DMS53 treated with DMSO at 0.1 percent for 48 hours (cell line): ENCODE results near the gene STX16.

ENCODE experiments used
- DNase-seq: peaks from one replicate; lab custom pipeline; 2025; ENCODE audit not compliant: unreplicated experiment; lab: John Stamatoyannopoulos, UW

The STX16 gene, protein sequence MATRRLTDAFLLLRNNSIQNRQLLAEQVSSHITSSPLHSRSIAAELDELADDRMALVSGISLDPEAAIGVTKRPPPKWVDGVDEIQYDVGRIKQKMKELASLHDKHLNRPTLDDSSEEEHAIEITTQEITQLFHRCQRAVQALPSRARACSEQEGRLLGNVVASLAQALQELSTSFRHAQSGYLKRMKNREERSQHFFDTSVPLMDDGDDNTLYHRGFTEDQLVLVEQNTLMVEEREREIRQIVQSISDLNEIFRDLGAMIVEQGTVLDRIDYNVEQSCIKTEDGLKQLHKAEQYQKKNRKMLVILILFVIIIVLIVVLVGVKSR

DNA sequence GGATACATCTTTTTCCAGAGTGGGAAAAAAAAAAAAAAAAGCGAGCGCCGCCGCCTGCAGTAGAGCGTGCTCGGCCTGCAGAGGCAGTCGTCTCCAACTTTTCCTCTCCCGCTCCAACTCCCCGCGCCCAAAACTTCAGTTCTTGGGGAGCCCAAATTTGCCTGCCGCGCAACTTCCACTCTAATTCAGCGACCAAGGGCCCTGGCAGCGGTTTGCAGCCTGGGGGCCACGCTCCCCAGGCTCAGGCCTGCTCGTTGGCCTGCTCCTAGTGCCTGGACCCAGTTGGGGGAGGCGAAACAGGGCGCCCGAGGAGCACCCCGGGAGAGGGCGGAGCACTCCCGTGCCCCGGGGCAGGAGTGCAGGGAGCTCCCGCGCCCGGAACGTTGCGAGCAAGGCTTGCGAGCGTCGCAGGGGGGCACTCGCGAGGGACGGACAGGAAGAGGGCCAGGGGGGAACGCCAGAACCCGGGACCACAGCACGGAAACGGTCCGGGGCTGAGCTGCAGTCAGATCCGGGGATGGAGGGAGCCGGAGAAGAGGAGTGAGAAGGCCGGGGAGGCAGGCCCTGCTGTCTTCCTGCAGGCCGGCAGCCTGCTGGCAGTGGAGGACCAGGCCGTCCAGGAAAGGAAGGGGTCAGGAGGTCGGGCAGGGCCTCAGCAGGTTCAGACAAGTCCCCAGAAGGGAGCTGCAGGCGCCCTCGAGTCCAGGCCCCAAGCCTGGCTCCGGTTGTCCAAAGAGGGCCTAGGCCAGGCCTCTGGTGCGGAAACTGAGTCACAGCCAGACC, at the start of gene STX16:
TSS of gene STX16 (plus strand) at position 508 of the 783 bp plus-strand sequence. CDS start 724 bp downstream, outside the sequence.
- peak; percentile 75 for DNase-seq

DNA sequence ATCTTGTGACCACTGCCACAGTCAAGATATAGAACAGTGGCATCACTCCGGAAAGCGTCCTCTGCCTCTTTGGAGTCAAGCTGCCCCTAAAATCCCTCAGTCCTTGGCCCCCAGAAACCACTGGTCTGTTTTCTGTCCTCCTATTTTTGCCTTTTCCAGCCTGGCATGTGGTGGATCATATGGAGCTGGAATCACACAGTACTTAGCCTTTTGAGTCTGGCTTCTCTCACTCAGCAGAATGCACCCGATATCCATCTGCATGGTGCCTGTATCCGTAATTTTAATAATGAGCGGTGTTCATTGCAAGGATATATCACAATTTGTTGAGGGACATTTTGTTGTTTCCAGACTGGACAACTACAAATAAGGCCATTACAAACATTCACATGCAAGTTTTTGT, 49.0 kb upstream of the STX16 start:
- DNase-seq = no peak

DNA sequence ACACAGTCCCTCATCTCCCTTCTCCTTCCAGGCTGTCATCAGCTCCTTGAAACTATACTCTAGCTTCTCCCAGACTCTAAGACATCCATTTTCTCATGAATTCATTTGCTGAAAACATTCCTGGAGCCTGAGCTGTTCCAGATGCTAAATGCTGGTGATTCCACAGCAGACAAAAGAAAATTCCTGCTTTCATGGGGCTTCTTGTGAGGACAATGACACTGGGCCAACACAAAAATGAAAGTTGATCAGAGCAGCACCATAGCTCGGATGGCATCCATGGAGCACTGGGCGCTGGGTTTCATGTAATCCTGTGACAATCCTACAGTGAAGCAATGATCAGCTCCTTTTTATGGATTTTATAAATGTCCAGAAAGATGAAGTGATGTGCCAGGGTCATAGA, 47.4 kb upstream of the STX16 start:
- no peak for DNase-seq

- no peak for DNase-seq
Observed at GRCh38 chr20:58604128-58604881, 46.8 kb upstream of the STX16 start.

DNA sequence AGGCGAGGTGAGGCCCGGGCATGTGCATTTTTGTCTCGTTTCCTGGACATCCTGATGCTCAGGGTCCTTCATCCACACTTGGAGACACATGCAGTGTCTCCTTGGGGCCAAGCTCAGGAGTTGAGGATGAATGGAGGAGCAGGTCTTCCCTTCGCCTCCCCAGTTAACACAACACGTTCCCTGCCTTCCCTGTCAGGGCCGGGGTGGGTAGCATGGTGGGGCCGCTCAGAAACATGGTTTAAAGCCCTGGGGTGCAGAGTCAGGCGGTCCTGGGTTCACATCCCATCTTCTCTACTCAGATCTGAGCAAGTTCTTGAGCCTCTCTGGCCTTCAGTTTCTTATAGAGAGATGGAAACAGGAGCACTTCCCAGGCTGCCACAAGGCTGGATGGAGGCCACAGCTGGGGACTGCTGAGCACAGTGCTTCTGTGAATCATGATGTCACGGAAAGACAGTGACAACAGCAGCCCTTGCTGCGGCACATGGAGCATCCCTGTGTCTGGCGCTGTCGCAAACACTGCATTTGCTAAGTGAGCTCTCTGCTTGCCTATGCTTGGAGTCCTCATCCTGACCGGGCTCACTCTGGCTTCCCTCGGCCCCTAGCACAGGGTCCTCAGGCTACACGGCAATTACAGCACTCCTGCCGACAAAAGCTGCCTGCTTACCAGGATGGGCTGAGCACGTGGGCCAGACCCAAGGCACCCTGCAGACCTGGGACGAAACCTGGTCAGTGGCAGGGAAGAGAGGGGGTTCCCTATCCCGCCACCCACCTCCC, 45.6 kb upstream of the STX16 start:
- DNase-seq = no peak

- no peak for DNase-seq
Observed at GRCh38 chr20:58606184-58606583, 44.9 kb upstream of the STX16 start.

- DNase-seq = no peak
Observed at GRCh38 chr20:58608096-58608840, 42.8 kb upstream of the STX16 start.

DNA sequence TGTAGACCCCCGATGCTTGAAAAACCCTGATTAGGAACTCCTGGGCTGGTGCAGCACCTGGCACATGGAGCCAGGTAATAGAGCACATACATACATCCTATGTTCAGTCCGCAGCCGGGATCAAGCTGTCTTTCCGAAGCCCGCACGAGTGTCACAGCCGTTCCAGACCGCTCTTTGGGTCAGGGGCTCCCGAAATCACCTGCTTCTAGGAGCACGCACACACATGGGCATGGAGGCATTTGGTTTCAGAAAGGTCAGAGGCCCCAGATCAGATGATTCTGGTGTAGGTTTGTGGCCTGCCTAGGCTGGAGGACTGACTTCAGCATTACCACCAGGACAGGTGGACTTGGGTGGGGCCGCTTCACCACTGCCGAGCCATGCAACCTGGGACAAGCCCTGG, 42.1 kb upstream of the STX16 start:
- DNase-seq = no peak

DNA sequence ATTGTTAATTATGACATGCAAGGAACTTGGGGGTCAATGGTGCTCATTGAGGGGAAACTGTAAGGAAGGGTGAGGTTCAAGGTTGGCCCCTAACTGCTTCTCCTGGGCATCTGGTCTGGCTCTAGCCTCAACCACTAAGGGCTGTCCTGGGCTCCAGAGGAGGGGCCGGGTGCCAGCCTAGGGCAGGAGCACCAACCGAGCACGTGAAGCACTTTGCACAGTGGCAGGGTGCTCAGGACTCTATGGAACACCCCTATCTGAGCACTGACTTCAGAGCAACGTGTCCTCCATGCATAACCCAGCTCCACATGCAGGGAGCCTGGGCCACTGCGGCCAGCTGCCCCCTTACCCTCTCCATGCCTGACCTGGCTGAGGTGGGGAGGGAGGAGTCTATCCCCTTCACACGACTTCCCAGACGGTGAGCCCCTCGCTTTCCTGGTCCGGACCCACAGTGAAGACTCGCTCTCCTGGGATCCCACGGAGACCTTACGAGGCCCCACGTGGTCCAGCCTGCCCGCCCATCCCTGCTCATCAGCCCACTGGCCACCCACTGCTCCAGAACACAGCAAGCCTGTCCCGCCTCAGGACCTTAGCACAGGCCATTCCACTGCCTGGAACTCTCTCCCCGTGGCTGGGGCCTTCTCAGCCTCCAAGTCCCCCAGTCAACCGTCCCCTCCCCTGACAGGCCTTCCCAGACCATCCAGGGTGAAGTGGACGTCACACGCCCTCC, 40.8 kb upstream of the STX16 start:
- DNase-seq = no peak

GRCh38 chr20:58610811-58611210, 40.3 kb upstream of the STX16 start:
- no peak for DNase-seq

DNA sequence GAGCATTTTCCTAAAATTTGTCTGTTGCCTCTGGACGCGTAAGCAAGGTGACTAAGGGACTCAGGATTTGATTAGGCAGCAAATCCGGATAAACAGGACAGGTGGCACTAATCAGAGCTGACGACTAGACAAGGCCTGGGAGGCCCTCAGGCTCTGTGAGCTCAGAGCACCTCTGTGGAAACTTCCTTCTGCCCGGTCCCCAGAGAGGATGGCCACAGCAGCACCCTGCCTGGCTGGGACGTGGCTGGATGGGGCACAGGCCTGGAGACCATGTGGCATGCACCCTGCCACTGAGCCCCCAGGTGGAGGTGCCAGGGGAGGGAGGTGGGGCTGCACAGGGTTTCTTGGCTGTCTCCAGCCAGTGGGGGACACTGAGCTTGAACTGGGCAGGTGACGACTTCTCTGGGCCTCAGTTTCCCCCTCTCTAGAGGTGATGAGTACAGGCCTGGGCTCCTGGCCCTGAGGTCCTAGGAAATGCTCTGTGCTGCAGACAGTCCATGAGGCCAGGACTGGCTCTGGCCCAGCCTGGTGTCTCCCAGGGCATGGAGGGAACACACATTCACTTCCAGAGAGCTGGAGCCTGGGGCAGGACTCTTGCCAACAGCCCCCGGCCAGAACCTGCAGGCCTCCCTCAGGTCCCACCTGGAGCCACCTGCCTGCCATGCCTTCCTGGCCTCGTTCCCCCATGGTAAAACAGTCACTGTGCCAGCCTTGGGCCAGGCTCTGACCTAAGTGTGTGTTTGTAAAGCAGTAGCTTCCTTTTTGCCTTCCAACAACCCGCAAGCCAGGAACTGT, 39.6 kb upstream of the STX16 start:
- DNase-seq = no peak

GRCh38 chr20:58612121-58612691, 38.9 kb upstream of the STX16 start:
- no peak for DNase-seq

DNA sequence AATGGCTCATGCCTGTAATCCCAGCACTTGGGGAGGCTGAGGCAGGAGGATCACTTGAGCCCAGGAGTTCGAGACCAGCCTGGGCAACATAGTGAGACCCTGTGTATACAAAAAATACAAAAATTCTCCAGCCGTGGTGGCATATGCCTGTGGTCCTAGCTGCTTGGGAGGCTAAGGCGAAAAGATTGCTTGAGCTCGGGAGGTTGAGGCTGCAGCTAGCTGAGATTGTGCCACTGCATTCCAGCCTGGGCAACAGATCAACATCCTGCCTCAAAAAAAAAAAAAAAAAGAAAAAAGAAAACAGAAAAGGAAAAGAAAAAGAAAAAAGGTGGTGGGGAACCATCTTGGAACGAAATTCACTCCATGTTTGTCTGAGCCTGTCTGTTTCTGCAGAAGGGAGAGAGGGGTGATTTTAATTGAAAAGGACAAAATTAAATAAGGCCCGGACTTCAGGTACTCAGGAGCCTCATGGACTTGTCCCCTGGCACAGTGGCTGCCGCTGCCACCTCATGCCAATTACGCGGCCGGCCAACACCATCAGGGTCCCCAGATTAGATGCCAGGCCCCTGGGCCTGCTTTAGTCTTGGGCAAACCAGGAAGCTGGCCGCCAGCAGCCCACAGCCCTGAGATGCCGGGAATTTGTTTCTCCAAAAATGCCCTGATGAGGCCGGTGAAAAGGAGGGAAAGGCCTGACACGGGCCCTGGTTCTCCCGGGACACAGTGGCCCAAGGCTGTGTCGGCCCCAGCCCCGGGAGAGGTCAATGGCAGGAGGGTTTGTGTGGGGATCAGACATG, 37.8 kb upstream of the STX16 start:
- no peak for DNase-seq

GRCh38 chr20:58614366-58614765, 36.7 kb upstream of the STX16 start:
- no peak for DNase-seq

DNA sequence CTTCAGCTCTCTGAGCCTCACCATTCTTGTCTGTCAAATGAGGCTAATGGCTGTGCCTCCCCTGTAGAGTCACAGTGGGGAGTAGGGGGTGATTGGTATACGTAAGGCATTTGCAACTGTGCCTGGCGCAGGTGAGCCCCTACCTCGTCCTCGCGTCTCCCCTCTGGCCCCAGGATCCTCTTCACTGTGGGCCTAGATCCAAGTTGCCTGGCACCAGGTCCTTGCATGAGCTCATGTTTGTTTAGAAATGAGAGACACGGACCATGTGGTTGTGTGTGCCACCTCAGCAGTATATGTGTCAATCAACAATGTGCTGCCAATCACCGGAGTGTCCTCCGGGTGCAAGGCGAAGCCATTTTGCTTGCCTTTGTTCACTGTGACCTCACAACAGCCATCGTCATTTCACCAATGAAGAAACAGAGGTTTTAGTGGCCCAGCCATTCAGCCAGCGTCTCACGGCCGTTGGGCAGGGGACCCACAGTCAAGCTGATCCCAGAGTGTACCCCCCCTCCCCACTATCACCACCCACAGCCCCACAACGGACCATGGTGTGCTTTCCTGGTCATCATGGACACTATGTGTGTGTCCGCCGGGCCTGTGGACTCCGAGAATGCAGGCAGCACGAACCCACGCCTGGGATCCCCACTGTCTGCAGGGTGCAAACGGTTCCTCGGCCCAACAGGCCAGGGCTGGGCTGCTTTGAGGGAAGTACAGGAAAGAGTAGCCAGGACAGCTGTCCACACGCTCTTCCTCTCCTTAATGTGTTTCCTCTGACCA, 35.9 kb upstream of the STX16 start:
- DNase-seq = no peak

- DNase-seq = no peak
Observed at GRCh38 chr20:58616411-58616810, 34.7 kb upstream of the STX16 start.

- no peak for DNase-seq
Observed at GRCh38 chr20:58617158-58617557, 33.9 kb upstream of the STX16 start.
